ENCODE measurements around the gene KIF23. TPM values are rescaled to one million over a fixed set of nuclear protein-coding genes. Genes with fewer than 3 reads are reported as not detected.
"Not testable (repeated sequence)": the region's sequence is repeated elsewhere in the genome, so short reads cannot be mapped to it uniquely, and the experiment has no call there.

KIF23 gene
- total RNA-seq, 1 donor from 2014 or later: 1.8 TPM

GRCh38 chr15:69435985-69436384 lies 21.8 kb downstream of the KIF23 start:
- H3K4me3 ChIP-seq: no peak overlapping the region
- H3K27me3 ChIP-seq: no peaks in the 10 kb centered on the region
- H3K9me3 ChIP-seq: no peaks in the 10 kb centered on the region
- H3K4me1 ChIP-seq: no peaks in the 10 kb centered on the region
- DNase-seq (ENCODE audit: low spot score in 2 of 2): no peak
- H3K36me3 ChIP-seq: peaks cover 7 to 15% of the 10 kb centered on the region in 2 donors
- intact Hi-C loops (cut with DNase I): no loop called here
- H3K27ac ChIP-seq: no peak overlapping the region
- no peak for TF ChIP-seq CTCF (IDR thresholded peaks at IDR 0.05)

DNA sequence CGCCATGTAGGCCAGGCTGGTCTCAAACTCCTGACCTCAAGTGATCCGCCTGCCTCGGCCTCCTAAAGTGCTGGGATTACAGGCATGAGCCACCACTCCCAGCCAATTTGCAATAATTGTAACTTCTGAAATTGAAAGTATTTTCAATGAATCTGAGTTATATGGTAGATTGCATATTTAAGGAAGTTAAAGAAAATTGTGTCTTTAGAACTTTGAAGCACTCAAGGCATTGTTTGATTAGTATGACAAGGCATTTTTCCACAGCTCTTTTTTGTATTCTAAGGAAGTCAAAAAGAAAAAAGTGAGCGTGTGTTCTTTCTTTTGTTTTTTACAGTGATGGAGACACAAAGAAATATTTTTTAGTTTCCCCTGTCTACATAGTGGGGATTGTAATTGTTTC lies 22.8 kb downstream of the KIF23 start:
- TF ChIP-seq CTCF (IDR thresholded peaks at IDR 0.05): no peak
- H3K4me1 ChIP-seq: no peaks in the 10 kb centered on the region
- intact Hi-C loops (cut with DNase I): no loop called here
- peaks cover 7 to 15% of the 10 kb centered on the region in 2 donors for H3K36me3 ChIP-seq
- H3K27me3 ChIP-seq: no peaks in the 10 kb centered on the region
- H3K4me3 ChIP-seq: no peak overlapping the region
- no peak for DNase-seq (ENCODE audit: low spot score in 2 of 2)
- H3K9me3 ChIP-seq: no peaks in the 10 kb centered on the region
- H3K27ac ChIP-seq: no peak overlapping the region

DNA sequence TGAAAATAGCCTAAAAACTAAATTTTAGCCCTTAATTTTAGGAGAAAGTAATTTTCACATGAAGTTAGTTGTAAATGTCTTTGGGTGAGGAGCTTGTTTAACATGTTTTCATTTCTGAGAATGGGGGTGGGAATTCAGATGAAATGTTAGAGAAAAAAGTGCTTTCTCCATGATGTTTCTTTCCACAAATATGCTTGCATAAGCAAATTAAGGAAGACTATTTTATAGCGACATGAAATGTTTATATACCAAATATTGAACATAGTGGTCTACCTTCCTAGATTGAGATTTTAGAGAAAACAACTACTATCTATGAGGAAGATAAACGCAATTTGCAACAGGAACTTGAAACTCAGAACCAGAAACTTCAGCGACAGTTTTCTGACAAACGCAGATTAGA lies 25.5 kb downstream of the KIF23 start:
- no peak overlapping the region for H3K4me3 ChIP-seq
- intact Hi-C loops (cut with DNase I): no loop called here
- DNase-seq (ENCODE audit: low spot score in 2 of 2): no peak
- no peak overlapping the region for H3K27ac ChIP-seq
- no peaks in the 10 kb centered on the region for H3K4me1 ChIP-seq
- no peak for TF ChIP-seq CTCF (IDR thresholded peaks at IDR 0.05)
- H3K36me3 ChIP-seq: peaks cover 7 to 15% of the 10 kb centered on the region in 2 donors
- H3K27me3 ChIP-seq: no peaks in the 10 kb centered on the region
- no peaks in the 10 kb centered on the region for H3K9me3 ChIP-seq

DNA sequence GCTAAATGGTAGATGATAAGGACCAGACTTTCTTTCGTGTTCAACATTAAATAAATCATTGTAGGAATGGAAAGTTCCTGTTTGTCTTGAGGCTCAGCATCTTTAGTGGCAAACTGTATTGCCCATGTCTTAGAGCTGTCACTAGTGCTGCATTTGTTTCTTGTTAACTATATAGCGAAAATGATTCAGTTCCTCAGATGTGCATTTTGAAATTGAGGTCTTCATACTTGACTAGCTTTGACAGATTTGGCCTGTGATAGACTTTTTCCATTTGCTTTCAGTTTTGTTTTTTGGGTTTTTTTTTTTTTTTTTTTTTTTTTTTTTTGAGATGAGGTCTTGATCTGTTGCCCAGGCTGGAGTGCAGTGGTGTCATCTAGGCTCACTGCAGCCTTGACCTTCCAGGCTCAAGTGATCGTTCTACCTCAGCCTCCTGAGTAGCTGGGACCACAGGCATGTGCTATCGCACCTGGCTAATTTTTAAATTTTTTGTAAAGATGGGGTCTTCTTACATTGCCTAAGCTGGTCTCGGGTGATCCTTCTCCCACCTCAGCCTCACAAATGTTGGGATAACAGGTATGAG lies 29.0 kb downstream of the KIF23 start:
- Histone ChIP-seq H3K27me3 (no peaks in the 10 kb centered on the region), H3K27ac (no peak overlapping the region), H3K9me3 (no peaks in the 10 kb centered on the region), H3K4me3 (no peak overlapping the region), H3K36me3 (peaks cover 3 to 7% of the 10 kb centered on the region in 2 donors), H3K4me1 (no peaks in the 10 kb centered on the region)
- no peak for TF ChIP-seq CTCF (IDR thresholded peaks at IDR 0.05)
- no peak for DNase-seq (ENCODE audit: low spot score in 2 of 2)
- intact Hi-C loops (cut with DNase I): no loop called here

DNA sequence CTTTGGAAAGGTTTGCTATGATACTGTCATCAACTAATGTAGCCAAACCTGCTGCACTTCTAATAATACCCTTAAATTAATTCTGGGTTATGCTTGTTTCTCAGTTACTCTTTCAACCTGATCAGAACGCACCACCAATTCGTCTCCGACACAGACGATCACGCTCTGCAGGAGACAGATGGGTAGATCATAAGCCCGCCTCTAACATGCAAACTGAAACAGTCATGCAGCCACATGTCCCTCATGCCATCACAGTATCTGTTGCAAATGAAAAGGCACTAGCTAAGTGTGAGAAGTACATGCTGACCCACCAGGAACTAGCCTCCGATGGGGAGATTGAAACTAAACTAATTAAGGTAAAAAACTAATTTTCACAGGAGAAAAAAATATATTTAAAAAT lies 30.5 kb downstream of the KIF23 start:
- Histone ChIP-seq H3K27ac (no peak overlapping the region), H3K27me3 (no peaks in the 10 kb centered on the region), H3K4me1 (no peaks in the 10 kb centered on the region), H3K36me3 (peaks cover 0 to 7% of the 10 kb centered on the region in 2 donors), H3K9me3 (no peaks in the 10 kb centered on the region), H3K4me3 (no peak overlapping the region)
- no peak for DNase-seq (ENCODE audit: low spot score in 2 of 2)
- no peak for TF ChIP-seq CTCF (IDR thresholded peaks at IDR 0.05)
- intact Hi-C loops (cut with DNase I): no loop called here

- no peaks in the 10 kb centered on the region for H3K36me3 ChIP-seq
- H3K4me3 ChIP-seq: no peak overlapping the region
- H3K27ac ChIP-seq: no peak overlapping the region
- H3K27me3 ChIP-seq: no peaks in the 10 kb centered on the region
- H3K9me3 ChIP-seq: no peaks in the 10 kb centered on the region
- intact Hi-C loops (cut with DNase I): no loop called here
- no peak for TF ChIP-seq CTCF (IDR thresholded peaks at IDR 0.05)
- DNase-seq (ENCODE audit: low spot score in 2 of 2): no peak
- H3K4me1 ChIP-seq: peaks cover 0 to 1% of the 10 kb centered on the region in 2 donors
Observed at GRCh38 chr15:69446953-69447352, 32.8 kb downstream of the KIF23 start.

DNA sequence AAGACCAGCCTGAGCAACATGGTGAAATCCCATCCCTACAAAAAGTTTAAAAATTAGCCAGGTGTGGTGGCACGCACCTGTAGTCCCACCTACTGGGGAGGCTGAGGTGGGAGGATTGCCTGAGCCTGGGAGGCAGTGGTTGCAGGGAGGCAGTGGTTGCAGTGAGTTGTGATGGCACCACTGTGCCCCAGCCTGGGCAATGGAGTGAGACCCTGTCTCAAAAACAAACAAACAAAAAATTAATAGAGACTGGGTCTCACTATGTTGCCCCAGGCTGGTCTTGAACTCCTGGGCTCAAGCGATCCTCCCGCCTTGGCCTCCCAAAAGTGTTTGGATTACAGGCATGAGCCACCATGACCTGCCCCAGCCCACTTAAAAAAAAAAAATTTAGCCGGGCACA lies 36.1 kb downstream of the KIF23 start:
- not testable (repeated sequence) for H3K4me3 ChIP-seq; H3K36me3 ChIP-seq; H3K27me3 ChIP-seq; H3K9me3 ChIP-seq; DNase-seq (ENCODE audit: low spot score in 2 of 2); H3K27ac ChIP-seq
- peaks cover 8 to 13% of the 10 kb centered on the region in 2 donors for H3K4me1 ChIP-seq
- intact Hi-C loops (cut with DNase I): loop anchor here (5.0 to 10.0 kb wide), 2 partner anchors 288 to 1025 kb away; partner anchors contain the start of gene GLCE

All from ascending aorta (tissue), 2 donors.